ENCODE measurements around the gene TTN.

- TF ChIP-seq POLR2AphosphoS5 (IDR thresholded peaks at IDR 0.05; ENCODE audit: low read depth, low read length) (no peak), TAF1 (IDR thresholded peaks at IDR 0.05; ENCODE audit: borderline replicate concordance, low read depth, low read length) (no peak), POLR2A (IDR thresholded peaks at IDR 0.05; ENCODE audit: low read depth, low read length) (no peak)
These were observed 304.5 kb downstream of the TTN start for GRCh38 chr2:178502751-178503150.
